T-cell (primary cell): Measurements from ENCODE around the gene MEGF10. TPM values are rescaled to one million over a fixed set of nuclear protein-coding genes. Genes with fewer than 3 reads are reported as not detected.

ENCODE experiments used
- ATAC-seq, 4 experiments: fragments of 200-7000 bp in 3 of 4; fragments of 150-1000 bp in 1 of 4; cut with Tn5 transposase; replicated peaks in 1 of 4; 1 replicate in 3 of 4; 2 replicates in 1 of 4; pipeline ENCODE4 v1.10.0; 2021; ENCODE audit warnings: moderate library complexity in 3 of 4, mild to moderate bottlenecking in 2 of 4, moderate number of reproducible peaks in 1 of 4
- CTCF ChIA-PET, 2 donors: fragments of 300-600 bp; sonication (Branson Sonifier 250); formaldehyde crosslinking; loops; one replicate each; lab custom pipeline; 2022; ENCODE audit warnings: antibody characterized with exemption in 2 of 2; lab: Charles Lee
- POLR2A ChIA-PET, 2 donors: fragments of 300-600 bp; sonication (Branson Sonifier 250); formaldehyde crosslinking; loops; one replicate each; lab custom pipeline; 2022; ENCODE audit warnings: antibody characterized with exemption in 2 of 2; lab: Charles Lee
- DNase-seq, 35 experiments: peaks; one replicate each; pipeline versions ENCODE4 v3.0.0 to v3.0.0-alpha.2; 2013 to 2023
- H3K27ac ChIP-seq: one replicate; pipeline ENCODE4 v1.5.1; 2013; ENCODE audit warnings: low read length
- H3K27me3 ChIP-seq, 2 experiments: replicated peaks in 1 of 2; 1 replicate in 1 of 2; 2 replicates in 1 of 2; pipeline versions ENCODE4 v1.6.1 to v1.7.0; 2013; ENCODE audit warnings: low read length in 1 of 2, mixed read lengths in 1 of 2; ENCODE audit not compliant: control insufficient read depth in 2 of 2, insufficient read depth in 2 of 2; ENCODE audit errors: extremely low read depth in 1 of 2
- H3K36me3 ChIP-seq, 2 donors: 1 replicate in 1 of 2; 2 replicates in 1 of 2; pipeline versions ENCODE4 v1.6.1 to v1.7.0; 2013; ENCODE audit warnings: low read length in 1 of 2; ENCODE audit not compliant: control insufficient read depth in 2 of 2, insufficient read depth in 1 of 2; ENCODE audit errors: extremely low read depth in 1 of 2
- H3K4me1 ChIP-seq, 2 experiments: 1 replicate in 1 of 2; 2 replicates in 1 of 2; pipeline versions ENCODE4 v1.6.1 to v1.7.0; 2013; ENCODE audit warnings: low read length in 2 of 2, mixed read lengths in 1 of 2; ENCODE audit not compliant: insufficient read depth in 2 of 2, control insufficient read depth in 1 of 2; ENCODE audit errors: extremely low read depth in 1 of 2
- H3K4me3 ChIP-seq, 2 donors: 1 replicate in 1 of 2; 2 replicates in 1 of 2; pipeline versions ENCODE4 v1.5.1 to v1.7.0; 2013; ENCODE audit warnings: mild to moderate bottlenecking in 2 of 2, low read length in 1 of 2, moderate library complexity in 1 of 2; ENCODE audit not compliant: control insufficient read depth in 1 of 2; ENCODE audit errors: extremely low read depth in 1 of 2
- H3K9me3 ChIP-seq: 2 replicates; pipeline ENCODE4 v1.7.0; 2013
- H3K27ac Mint-ChIP-seq, 2 donors: one replicate each; pipeline ENCODE4 v1.8.0; 2020 to 2021; ENCODE audit warnings: mild to moderate bottlenecking in 2 of 2, mixed read lengths in 2 of 2
- H3K27me3 Mint-ChIP-seq, 2 donors: one replicate each; pipeline ENCODE4 v1.8.0; 2021 to 2022; ENCODE audit warnings: mixed read lengths in 2 of 2
- H3K36me3 Mint-ChIP-seq: one replicate; pipeline ENCODE4 v1.8.0; 2021; ENCODE audit warnings: mixed read lengths
- H3K4me1 Mint-ChIP-seq, 3 donors: one replicate each; pipeline ENCODE4 v1.8.0; 2020 to 2022; ENCODE audit warnings: mixed read lengths in 3 of 3, mild to moderate bottlenecking in 1 of 3
- H3K4me3 Mint-ChIP-seq, 3 donors: one replicate each; pipeline ENCODE4 v1.8.0; 2020 to 2022; ENCODE audit warnings: mild to moderate bottlenecking in 3 of 3, mixed read lengths in 3 of 3, moderate library complexity in 3 of 3
- H3K9me3 Mint-ChIP-seq, 3 donors: one replicate each; pipeline ENCODE4 v1.8.0; 2020 to 2022; ENCODE audit warnings: mixed read lengths in 3 of 3
- WGBS: methylation state at CpG from one replicate; pipeline ENCODE4 v1.1.5; 2013; ENCODE audit warnings: missing lambda C conversion rate; ENCODE audit not compliant: insufficient coverage; 5-methylcytosine and 5-hydroxymethylcytosine counted together
- total RNA-seq, 35 experiments: library from RNA in 6 of 35; stranded (reverse) in 6 of 35; fragments of 120-200 nt in 1 of 35; gene quantifications; one replicate each; pipeline versions ENCODE4 v1.2.1 to v1.2.4 and lab custom pipeline; 2013 to 2026

MEGF10 gene
- total RNA-seq, 5 donors from 2014 or later (not counting 1 experiment from before 2014, with no cell fraction given): 0.06 to 0.89 (median 0.47) TPM; not detected in 2

GRCh38 chr5:127353327-127353726 lies 62.7 kb downstream of the MEGF10 start:
- Mint-ChIP-seq H3K27ac (no peak overlapping the region), H3K4me3 (no peak overlapping the region), H3K27me3 (peaks cover 17 to 23% of the 10 kb centered on the region in 2 donors), H3K9me3 (no peaks in the 10 kb centered on the region), H3K4me1 (no peaks in the 10 kb centered on the region), H3K36me3 (no peaks in the 10 kb centered on the region)
- Histone ChIP-seq H3K27me3 (peaks cover 0 to 2% of the 10 kb centered on the region in 2 experiments), H3K4me3 (no peak overlapping the region), H3K9me3 (no peaks in the 10 kb centered on the region), H3K27ac (no peak overlapping the region), H3K36me3 (no peaks in the 10 kb centered on the region), H3K4me1 (no peaks in the 10 kb centered on the region)
- no peak for DNase-seq
- WGBS: 96% methylated on average over 3 of the region's 5 CpGs
- ChIA-PET CTCF (no interaction called here), POLR2A (no interaction called here)
- ATAC-seq: no peak

GRCh38 chr5:127353796-127354195 lies 63.2 kb downstream of the MEGF10 start:
- Histone ChIP-seq H3K4me3 (no peak overlapping the region), H3K9me3 (no peaks in the 10 kb centered on the region), H3K27me3 (peaks cover 0 to 2% of the 10 kb centered on the region in 2 experiments), H3K27ac (no peak overlapping the region), H3K4me1 (no peaks in the 10 kb centered on the region), H3K36me3 (no peaks in the 10 kb centered on the region)
- ATAC-seq (no peak), DNase-seq (no peak)
- H3K4me3 Mint-ChIP-seq: no peak overlapping the region
- 83% methylated on average over 1 of the region's 4 CpGs for WGBS
- H3K27ac Mint-ChIP-seq: no peak overlapping the region
- H3K36me3 Mint-ChIP-seq: no peaks in the 10 kb centered on the region
- ChIA-PET CTCF (no interaction called here), POLR2A (no interaction called here)
- H3K9me3 Mint-ChIP-seq: no peaks in the 10 kb centered on the region
- H3K4me1 Mint-ChIP-seq: no peaks in the 10 kb centered on the region
- peaks cover 17 to 23% of the 10 kb centered on the region in 2 donors for H3K27me3 Mint-ChIP-seq

GRCh38 chr5:127355337-127355736 lies 64.7 kb downstream of the MEGF10 start:
- DNase-seq: no peak

GRCh38 chr5:127358284-127358683 lies 67.7 kb downstream of the MEGF10 start:
- Histone ChIP-seq H3K4me3 (no peak overlapping the region), H3K27me3 (no peaks in the 10 kb centered on the region), H3K4me1 (no peaks in the 10 kb centered on the region), H3K27ac (no peak overlapping the region), H3K36me3 (no peaks in the 10 kb centered on the region), H3K9me3 (no peaks in the 10 kb centered on the region)
- Mint-ChIP-seq H3K27ac (no peak overlapping the region), H3K4me1 (no peaks in the 10 kb centered on the region), H3K27me3 (peaks cover 18 to 21% of the 10 kb centered on the region in 2 donors), H3K36me3 (no peaks in the 10 kb centered on the region), H3K9me3 (no peaks in the 10 kb centered on the region), H3K4me3 (no peak overlapping the region)
- WGBS: 86% methylated on average over 1 of the region's 2 CpGs
- CTCF ChIA-PET: no interaction called here
- ATAC-seq (no peak), DNase-seq (no peak)
- POLR2A ChIA-PET: no interaction called here

More at GRCh38 chr5:127355337-127355736, 64.7 kb downstream of the MEGF10 start:
- ChIA-PET CTCF (no interaction called here), POLR2A (interaction anchor here in 1 of 2 donors (0.6 kb wide), 1 partner anchor 404 kb away, joined by 3 read pairs; no protein-coding TSS in a partner anchor)
- no peaks in the 10 kb centered on the region for H3K36me3 Mint-ChIP-seq
- no peaks in the 10 kb centered on the region for H3K36me3 ChIP-seq
- no peak for ATAC-seq
- H3K27me3 Mint-ChIP-seq: peaks cover 18 to 29% of the 10 kb centered on the region in 2 donors
- no peaks in the 10 kb centered on the region for H3K9me3 ChIP-seq
- WGBS: 68% methylated on average over 4 of the region's 7 CpGs
- H3K4me1 ChIP-seq: no peaks in the 10 kb centered on the region
- H3K4me3 Mint-ChIP-seq: no peak overlapping the region
- H3K4me3 ChIP-seq: no peak overlapping the region
- H3K27ac ChIP-seq: no peak overlapping the region
- no peaks in the 10 kb centered on the region for H3K4me1 Mint-ChIP-seq
- H3K9me3 Mint-ChIP-seq: no peaks in the 10 kb centered on the region
- no peak overlapping the region for H3K27ac Mint-ChIP-seq
- H3K27me3 ChIP-seq: peaks cover 0 to 2% of the 10 kb centered on the region in 2 experiments

GRCh38 chr5:127358740-127359139 lies 68.1 kb downstream of the MEGF10 start:
- Mint-ChIP-seq H3K27ac (no peak overlapping the region), H3K36me3 (no peaks in the 10 kb centered on the region), H3K9me3 (no peaks in the 10 kb centered on the region), H3K4me3 (no peak overlapping the region), H3K4me1 (no peaks in the 10 kb centered on the region), H3K27me3 (peaks cover 15 to 21% of the 10 kb centered on the region in 2 donors)
- H3K27me3 ChIP-seq: no peaks in the 10 kb centered on the region
- ATAC-seq (no peak), DNase-seq (no peak)
- no peak overlapping the region for H3K27ac ChIP-seq
- no peaks in the 10 kb centered on the region for H3K36me3 ChIP-seq
- no peak overlapping the region for H3K4me3 ChIP-seq
- no CpG with 5 or more reads among the region's 1 CpG for WGBS
- H3K4me1 ChIP-seq: no peaks in the 10 kb centered on the region
- no peaks in the 10 kb centered on the region for H3K9me3 ChIP-seq
- ChIA-PET POLR2A (no interaction called here), CTCF (no interaction called here)

DNA sequence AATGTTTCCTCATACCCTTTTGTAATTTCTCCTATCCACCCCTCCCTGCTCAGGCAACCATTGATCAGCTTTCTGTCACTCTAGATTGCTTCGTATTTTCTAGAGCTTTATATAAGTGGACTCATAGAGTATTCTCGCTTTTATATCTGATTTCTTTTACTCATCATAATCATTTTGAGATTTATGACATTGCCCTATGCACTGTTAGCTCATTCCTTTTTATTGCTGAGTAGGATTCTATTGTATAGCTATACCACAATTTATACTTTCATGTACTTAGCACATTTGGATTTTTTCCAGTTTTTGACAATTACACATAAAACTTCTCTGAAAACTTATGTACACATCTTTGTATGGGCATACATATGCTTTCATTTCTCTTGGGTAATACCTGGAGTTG lies 68.9 kb downstream of the MEGF10 start:
- Histone ChIP-seq H3K27me3 (no peaks in the 10 kb centered on the region), H3K4me3 (no peak overlapping the region), H3K27ac (no peak overlapping the region), H3K4me1 (no peaks in the 10 kb centered on the region), H3K36me3 (no peaks in the 10 kb centered on the region), H3K9me3 (no peaks in the 10 kb centered on the region)
- no peak overlapping the region for H3K4me3 Mint-ChIP-seq
- DNase-seq (no peak), ATAC-seq (no peak)
- no peaks in the 10 kb centered on the region for H3K4me1 Mint-ChIP-seq
- no peak overlapping the region for H3K27ac Mint-ChIP-seq
- H3K27me3 Mint-ChIP-seq: peaks cover 18 to 26% of the 10 kb centered on the region in 2 donors
- H3K36me3 Mint-ChIP-seq: no peaks in the 10 kb centered on the region
- ChIA-PET POLR2A (no interaction called here), CTCF (no interaction called here)
- WGBS: no CpG with 5 or more reads among the region's 2 CpGs
- no peaks in the 10 kb centered on the region for H3K9me3 Mint-ChIP-seq

DNA sequence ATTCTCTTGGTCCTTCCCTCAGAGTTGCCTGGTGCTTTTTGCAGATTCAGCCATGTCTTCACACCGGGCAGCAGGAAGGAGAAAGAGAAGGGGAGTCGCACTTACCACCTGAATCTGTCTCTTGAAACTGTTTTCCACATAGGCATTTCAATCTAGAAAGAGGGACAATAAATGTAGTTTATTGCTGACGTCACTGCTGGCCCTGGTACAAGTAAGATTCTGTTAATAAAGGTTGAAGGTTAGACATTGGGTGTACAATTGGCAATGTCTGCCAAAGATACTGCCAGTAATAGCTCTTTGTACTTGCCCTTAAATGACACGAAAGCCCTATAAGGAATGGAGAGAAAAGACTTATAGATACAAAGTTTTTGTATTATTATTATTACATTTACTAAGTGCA lies 72.8 kb downstream of the MEGF10 start:
- ATAC-seq: no peak
- Mint-ChIP-seq H3K4me3 (no peak overlapping the region), H3K27me3 (peaks cover 18 to 24% of the 10 kb centered on the region in 2 donors), H3K27ac (no peak overlapping the region), H3K36me3 (no peaks in the 10 kb centered on the region), H3K4me1 (no peaks in the 10 kb centered on the region), H3K9me3 (no peaks in the 10 kb centered on the region)
- 89% methylated on average over 3 of the region's 4 CpGs for WGBS
- ChIA-PET CTCF (no interaction called here), POLR2A (no interaction called here)
- Histone ChIP-seq H3K36me3 (no peaks in the 10 kb centered on the region), H3K4me3 (no peak overlapping the region), H3K4me1 (no peaks in the 10 kb centered on the region), H3K27ac (no peak overlapping the region), H3K27me3 (no peaks in the 10 kb centered on the region), H3K9me3 (no peaks in the 10 kb centered on the region)
- no peak for DNase-seq
